HL-60/S4 treated with phorbol 12-myristate 13-acetate at 8.2 ng/mL for 4 days and 3 days (cell line): ENCODE measurements around the gene SEPTIN3.

Source experiments
- in situ Hi-C: fragments of 300-500 bp; cut with MboI; formaldehyde crosslinking; loops from 2 replicates; pipeline ENCODE4 v1.15.0; 2022; ENCODE audit warnings: low sequenced_read_pairs

Gene SEPTIN3

GRCh38 chr22:42001706-42002105, 32.5 kb downstream of the SEPTIN3 start:
- in situ Hi-C loops: no loop called here

- in situ Hi-C loops: no loop called here
Measured at GRCh38 chr22:42007922-42008321, 38.7 kb downstream of the SEPTIN3 start.

DNA sequence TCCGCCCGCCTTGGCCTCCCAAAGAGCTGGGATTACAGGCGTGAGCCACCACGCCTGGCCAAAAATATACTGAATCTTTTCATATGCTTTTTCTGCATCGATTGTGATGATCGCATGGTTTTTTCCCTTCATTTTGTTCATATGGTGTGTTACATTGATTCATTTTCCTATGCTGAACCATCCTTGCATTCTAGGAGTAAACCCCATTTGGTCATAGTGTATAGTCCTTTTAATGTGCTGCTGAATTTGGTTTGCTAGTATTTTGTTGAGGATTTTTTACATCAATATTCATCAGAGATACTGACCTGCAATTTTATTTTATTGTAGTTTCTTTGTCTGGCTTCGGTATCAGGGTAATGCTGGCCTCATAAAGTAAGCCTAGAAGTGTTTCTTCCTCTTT, 41.5 kb downstream of the SEPTIN3 start:
- in situ Hi-C loops: no loop called here

DNA sequence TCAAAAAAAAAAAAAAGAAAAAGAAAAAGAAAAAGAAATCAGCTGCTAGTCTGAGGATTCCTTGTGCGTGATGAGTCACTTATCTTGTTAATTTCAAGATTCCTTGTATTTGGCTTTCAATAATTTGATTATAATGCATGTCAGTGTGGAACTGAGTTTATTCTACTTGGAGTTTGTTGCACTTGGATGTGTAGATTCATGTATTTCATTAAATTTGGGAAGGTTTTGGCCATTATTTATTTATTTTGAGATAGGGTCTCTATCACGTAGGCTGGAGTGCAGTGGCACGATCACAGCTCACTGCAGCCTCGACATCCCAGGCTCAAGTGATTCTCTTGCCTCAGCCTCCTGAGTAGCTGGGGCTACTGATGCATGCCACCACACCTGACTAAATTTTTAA, 44.1 kb downstream of the SEPTIN3 start:
- in situ Hi-C loops: no loop called here

GRCh38 chr22:42016111-42016510, 46.9 kb downstream of the SEPTIN3 start:
- in situ Hi-C loops: no loop called here

DNA sequence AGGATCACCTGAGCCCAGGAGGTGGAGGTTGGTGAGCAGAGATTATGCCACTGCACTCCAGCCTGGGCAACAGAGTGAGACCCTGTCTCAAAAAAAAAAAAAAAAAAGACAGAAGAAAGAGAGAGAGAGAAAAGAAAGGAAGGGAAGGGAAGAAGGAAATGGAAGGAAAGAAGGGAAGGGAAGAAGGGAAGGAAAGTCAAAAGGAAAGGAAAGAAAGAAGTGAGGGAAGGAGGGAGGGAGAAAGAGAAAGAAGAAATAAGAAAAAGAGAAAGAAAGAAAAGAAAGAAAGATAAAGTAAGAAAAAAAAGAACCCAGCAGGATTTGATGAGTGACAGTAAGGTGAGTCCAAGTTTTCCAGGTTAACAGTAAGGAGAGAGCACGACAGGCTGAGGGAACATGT, 49.0 kb downstream of the SEPTIN3 start:
- in situ Hi-C loops: no loop called here
